ENCODE results near the gene ZNF784.
A peak's percentile ranks its signal among the peaks of the same experiment; 100 is the strongest.

The ZNF784 gene

DNA sequence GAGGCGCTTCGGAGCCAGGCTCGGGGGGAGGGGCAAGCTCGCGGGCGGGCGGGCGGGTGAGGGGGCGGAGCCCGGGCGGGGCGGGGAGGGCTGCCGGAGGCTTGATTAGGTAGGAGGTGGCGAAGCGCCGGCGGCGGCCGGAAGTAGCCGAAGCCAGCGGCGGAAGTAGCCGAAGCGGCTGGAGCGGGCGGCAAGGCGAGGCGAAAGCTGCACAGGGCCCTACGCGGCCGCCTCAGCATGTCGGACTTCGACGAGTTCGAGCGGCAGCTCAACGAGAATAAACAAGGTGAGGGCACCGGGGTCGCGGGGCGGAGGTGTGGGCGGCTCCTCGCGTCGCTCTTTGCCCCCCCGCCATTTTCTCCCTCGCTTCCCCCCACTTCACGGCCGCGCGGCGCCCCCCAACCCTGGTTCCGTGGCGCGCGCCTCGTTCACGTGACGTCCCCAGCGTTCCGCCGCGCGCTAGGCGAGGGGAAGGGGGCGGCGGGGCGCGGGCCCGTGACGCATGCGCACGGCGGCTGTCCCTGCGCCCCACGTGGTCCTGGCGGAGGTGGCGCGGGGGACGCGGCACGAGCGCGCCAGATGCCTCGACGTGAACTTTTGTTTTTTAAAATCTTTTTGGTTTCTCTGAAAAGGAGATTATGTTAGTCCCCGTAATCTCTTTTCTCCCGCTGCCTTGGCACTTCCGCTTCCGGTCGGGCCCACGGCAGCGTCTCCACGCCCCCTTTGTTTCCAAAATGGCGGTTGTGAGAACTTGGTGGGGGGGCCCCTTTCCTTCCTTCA lies 30.7 kb upstream of the ZNF784 start, which contains the start of gene U2AF2:
U2AF2 (plus strand) TSS at position 168 of the 780 bp plus-strand sequence; CDS start at position 238, 70 bp downstream.
- ChIA-PET CTCF (interaction anchor here (0.5 to 3.4 kb wide), 24 partner anchors 9 to 499 kb away, joined by 3 to 34 read pairs (median 5); partner anchors contain the start of gene ZNF784), POLR2A (interaction anchor here (0.6 to 2.5 kb wide), 29 partner anchors 9 to 1205 kb away, joined by 3 to 36 read pairs (median 5); partner anchors contain the start of genes EPN1, FIZ1, ISOC2 and KMT5C)
- Histone ChIP-seq H3K36me3 (ENCODE audit: control insufficient read depth in 2 of 2, insufficient read depth in 1 of 2, low read length in 2 of 2) (peaks cover 7 to 59% of the 10 kb centered on the region in 2 experiments; a peak in 2 of 3 replicates), H3K9me3 (ENCODE audit: control insufficient read depth, insufficient read depth, low read depth, low read length) (no peaks in the 10 kb centered on the region), H3K4me3 (ENCODE audit: low read depth, low read length) (peak within 1 kb of the TSS; percentile 96), H3K27ac (ENCODE audit: extremely low read depth, low read depth, low read length) (peak within 1 kb of the TSS; percentile 100), H3K4me1 (ENCODE audit: control insufficient read depth, insufficient read depth, low read length) (peaks cover 11% of the 10 kb centered on the region)
- TF ChIP-seq, protein P1, sequence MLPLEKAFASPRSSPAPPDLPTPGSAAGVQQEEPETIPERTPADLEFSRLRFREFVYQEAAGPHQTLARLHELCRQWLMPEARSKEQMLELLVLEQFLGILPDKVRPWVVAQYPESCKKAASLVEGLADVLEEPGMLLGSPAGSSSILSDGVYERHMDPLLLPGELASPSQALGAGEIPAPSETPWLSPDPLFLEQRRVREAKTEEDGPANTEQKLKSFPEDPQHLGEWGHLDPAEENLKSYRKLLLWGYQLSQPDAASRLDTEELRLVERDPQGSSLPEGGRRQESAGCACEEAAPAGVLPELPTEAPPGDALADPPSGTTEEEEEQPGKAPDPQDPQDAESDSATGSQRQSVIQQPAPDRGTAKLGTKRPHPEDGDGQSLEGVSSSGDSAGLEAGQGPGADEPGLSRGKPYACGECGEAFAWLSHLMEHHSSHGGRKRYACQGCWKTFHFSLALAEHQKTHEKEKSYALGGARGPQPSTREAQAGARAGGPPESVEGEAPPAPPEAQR (tag by site-specific recombination; IDR thresholded peaks at IDR 0.05), result peak; percentile 59; the same call in 1 of the 2 replicates
- TF ChIP-seq CTCF (tag by site-specific recombination; IDR thresholded peaks at IDR 0.05) (0 out of 2 replicates have a peak, but pooled peaks have one; percentile 21), ZNF214 (tag by site-specific recombination; IDR thresholded peaks at IDR 0.05; ENCODE audit: borderline replicate concordance) (no peak), ZNF184 (tag by site-specific recombination; IDR thresholded peaks at IDR 0.05) (0 out of 2 replicates have a peak, but pooled peaks have one; percentile 19), KLF9 (tag by site-specific recombination; IDR thresholded peaks at IDR 0.05; ENCODE audit: low read depth) (peak; percentile 85), YY2 (tag by site-specific recombination; IDR thresholded peaks at IDR 0.05) (peak; percentile 52; the same call in 1 of the 2 replicates), PRDM1 (tag by site-specific recombination; IDR thresholded peaks at IDR 0.05) (peak; percentile 71), SP7 (tag by site-specific recombination; IDR thresholded peaks at IDR 0.05) (peak; percentile 73), KLF10 (tag by site-specific recombination; IDR thresholded peaks at IDR 0.05) (no peak; the same call in none of the 2 replicates), OVOL3 (tag by site-specific recombination; IDR thresholded peaks at IDR 0.05) (0 out of 2 replicates have a peak, but pooled peaks have one; percentile 50), ZNF404 (tag by site-specific recombination; IDR thresholded peaks at IDR 0.05) (no peak), EGR2 (tag by site-specific recombination; IDR thresholded peaks at IDR 0.05; ENCODE audit: low read depth) (0 out of 2 replicates have a peak, but pooled peaks have one; percentile 29), ZNF366 (tag by site-specific recombination; conservative IDR thresholded peaks at IDR 0.05) (0 out of 2 replicates have a peak, but pooled peaks have one; percentile 23), ZNF76 (tag by site-specific recombination; IDR thresholded peaks at IDR 0.05; ENCODE audit: borderline replicate concordance, low read depth) (peak; percentile 57; the same call in 1 of the 2 replicates), SP3 (tag by site-specific recombination; IDR thresholded peaks at IDR 0.05) (peak; percentile 50; the same call in 1 of the 2 replicates), KLF1 (tag by site-specific recombination; IDR thresholded peaks at IDR 0.05) (peak; percentile 54; the same call in 1 of the 2 replicates), ZNF473 (tag by site-specific recombination; IDR thresholded peaks at IDR 0.05) (no peak), YY1 (tag by site-specific recombination; IDR thresholded peaks at IDR 0.05) (peak; percentile 24; the same call in 1 of the 2 replicates), ZBTB21 (tag by site-specific recombination; IDR thresholded peaks at IDR 0.05) (peak; percentile 37; the same call in 1 of the 2 replicates), ZBTB7A (tag by site-specific recombination; IDR thresholded peaks at IDR 0.05; ENCODE audit: low read depth) (peak; percentile 72; the same call in 1 of the 2 replicates), ZNF560 (tag by site-specific recombination; IDR thresholded peaks at IDR 0.05; ENCODE audit: borderline replicate concordance) (no peak), ZFP37 (tag by site-specific recombination; IDR thresholded peaks at IDR 0.05) (peak; percentile 67; the same call in 1 of the 2 replicates), ZNF610 (tag by site-specific recombination; IDR thresholded peaks at IDR 0.05; ENCODE audit: borderline replicate concordance) (peak; percentile 60; the same call in 1 of the 2 replicates), ZIC2 (tag by site-specific recombination; IDR thresholded peaks at IDR 0.05) (no peak)
- TF ChIP-seq, protein P2, sequence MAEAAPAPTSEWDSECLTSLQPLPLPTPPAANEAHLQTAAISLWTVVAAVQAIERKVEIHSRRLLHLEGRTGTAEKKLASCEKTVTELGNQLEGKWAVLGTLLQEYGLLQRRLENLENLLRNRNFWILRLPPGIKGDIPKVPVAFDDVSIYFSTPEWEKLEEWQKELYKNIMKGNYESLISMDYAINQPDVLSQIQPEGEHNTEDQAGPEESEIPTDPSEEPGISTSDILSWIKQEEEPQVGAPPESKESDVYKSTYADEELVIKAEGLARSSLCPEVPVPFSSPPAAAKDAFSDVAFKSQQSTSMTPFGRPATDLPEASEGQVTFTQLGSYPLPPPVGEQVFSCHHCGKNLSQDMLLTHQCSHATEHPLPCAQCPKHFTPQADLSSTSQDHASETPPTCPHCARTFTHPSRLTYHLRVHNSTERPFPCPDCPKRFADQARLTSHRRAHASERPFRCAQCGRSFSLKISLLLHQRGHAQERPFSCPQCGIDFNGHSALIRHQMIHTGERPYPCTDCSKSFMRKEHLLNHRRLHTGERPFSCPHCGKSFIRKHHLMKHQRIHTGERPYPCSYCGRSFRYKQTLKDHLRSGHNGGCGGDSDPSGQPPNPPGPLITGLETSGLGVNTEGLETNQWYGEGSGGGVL (tag by site-specific recombination; IDR thresholded peaks at IDR 0.05), result peak; percentile 82
- TF ChIP-seq, protein P3, sequence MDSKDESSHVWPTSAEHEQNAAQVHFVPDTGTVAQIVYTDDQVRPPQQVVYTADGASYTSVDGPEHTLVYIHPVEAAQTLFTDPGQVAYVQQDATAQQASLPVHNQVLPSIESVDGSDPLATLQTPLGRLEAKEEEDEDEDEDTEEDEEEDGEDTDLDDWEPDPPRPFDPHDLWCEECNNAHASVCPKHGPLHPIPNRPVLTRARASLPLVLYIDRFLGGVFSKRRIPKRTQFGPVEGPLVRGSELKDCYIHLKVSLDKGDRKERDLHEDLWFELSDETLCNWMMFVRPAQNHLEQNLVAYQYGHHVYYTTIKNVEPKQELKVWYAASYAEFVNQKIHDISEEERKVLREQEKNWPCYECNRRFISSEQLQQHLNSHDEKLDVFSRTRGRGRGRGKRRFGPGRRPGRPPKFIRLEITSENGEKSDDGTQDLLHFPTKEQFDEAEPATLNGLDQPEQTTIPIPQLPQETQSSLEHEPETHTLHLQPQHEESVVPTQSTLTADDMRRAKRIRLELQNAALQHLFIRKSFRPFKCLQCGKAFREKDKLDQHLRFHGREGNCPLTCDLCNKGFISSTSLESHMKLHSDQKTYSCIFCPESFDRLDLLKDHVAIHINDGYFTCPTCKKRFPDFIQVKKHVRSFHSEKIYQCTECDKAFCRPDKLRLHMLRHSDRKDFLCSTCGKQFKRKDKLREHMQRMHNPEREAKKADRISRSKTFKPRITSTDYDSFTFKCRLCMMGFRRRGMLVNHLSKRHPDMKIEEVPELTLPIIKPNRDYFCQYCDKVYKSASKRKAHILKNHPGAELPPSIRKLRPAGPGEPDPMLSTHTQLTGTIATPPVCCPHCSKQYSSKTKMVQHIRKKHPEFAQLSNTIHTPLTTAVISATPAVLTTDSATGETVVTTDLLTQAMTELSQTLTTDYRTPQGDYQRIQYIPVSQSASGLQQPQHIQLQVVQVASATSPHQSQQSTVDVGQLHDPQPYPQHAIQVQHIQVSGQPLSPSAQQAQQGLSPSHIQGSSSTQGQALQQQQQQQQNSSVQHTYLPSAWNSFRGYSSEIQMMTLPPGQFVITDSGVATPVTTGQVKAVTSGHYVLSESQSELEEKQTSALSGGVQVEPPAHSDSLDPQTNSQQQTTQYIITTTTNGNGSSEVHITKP (tag by site-specific recombination; IDR thresholded peaks at IDR 0.05), result peak; percentile 76; the same call in 1 of the 2 replicates
- TF ChIP-seq, protein P4, sequence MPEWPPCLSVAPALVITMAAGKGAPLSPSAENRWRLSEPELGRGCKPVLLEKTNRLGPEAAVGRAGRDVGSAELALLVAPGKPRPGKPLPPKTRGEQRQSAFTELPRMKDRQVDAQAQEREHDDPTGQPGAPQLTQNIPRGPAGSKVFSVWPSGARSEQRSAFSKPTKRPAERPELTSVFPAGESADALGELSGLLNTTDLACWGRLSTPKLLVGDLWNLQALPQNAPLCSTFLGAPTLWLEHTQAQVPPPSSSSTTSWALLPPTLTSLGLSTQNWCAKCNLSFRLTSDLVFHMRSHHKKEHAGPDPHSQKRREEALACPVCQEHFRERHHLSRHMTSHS (tag by site-specific recombination; IDR thresholded peaks at IDR 0.05), result no peak
